VCaP (cell line): ENCODE data around the gene SCGB3A2.

Experiments
- H3K27ac ChIP-seq: fragments of 450-650 bp; 2 replicates; pipeline ENCODE4 v1.5.1; 2017
- TF ChIP-seq, protein P1 (sequence below): fragments of 450-650 bp; conservative IDR thresholded peaks from 2 replicates; pipeline ENCODE4 v1.5.1; 2017; ENCODE audit warnings: mild to moderate bottlenecking, moderate library complexity

Gene SCGB3A2

DNA sequence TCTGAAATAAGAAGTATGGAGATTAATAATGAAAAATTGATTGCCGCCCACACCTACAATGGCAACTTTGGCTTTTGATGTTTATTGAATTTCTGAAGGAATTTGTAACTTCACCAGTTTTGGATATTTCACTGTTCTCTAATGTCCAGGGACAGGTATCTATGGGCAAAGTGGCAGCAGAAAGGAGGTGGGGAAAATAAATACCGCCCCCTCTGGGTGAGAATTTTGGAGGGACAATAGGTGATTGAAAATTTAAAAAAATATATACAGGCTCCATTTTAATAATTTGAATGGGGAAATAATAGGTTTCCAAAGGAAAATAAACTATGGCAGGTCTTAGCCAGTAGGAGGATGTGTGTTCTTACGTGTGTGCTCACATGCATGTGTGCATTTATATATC is 1.3 kb downstream of the SCGB3A2 start:
- TF ChIP-seq, protein P1, sequence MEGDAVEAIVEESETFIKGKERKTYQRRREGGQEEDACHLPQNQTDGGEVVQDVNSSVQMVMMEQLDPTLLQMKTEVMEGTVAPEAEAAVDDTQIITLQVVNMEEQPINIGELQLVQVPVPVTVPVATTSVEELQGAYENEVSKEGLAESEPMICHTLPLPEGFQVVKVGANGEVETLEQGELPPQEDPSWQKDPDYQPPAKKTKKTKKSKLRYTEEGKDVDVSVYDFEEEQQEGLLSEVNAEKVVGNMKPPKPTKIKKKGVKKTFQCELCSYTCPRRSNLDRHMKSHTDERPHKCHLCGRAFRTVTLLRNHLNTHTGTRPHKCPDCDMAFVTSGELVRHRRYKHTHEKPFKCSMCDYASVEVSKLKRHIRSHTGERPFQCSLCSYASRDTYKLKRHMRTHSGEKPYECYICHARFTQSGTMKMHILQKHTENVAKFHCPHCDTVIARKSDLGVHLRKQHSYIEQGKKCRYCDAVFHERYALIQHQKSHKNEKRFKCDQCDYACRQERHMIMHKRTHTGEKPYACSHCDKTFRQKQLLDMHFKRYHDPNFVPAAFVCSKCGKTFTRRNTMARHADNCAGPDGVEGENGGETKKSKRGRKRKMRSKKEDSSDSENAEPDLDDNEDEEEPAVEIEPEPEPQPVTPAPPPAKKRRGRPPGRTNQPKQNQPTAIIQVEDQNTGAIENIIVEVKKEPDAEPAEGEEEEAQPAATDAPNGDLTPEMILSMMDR: no peak
- no peak overlapping the region for H3K27ac ChIP-seq

DNA sequence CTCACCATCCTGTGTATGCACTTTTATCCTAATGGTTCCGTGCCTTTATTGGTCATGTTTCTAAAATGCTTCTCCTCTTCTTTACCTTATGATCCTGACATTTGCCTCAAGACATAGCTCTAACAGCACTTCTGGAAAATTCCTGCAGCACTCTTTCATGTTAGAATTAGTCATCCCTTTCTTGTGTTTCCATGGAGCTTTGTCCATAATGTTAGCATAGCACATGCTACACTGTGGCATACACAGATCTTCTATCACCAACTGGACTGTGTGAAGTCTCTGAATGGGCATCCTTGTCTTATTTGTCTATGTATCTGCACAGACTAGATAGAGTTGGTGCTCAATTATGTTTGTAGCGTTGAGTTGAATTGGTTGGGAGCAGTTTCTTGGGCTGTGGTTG is 2.0 kb downstream of the SCGB3A2 start:
- TF ChIP-seq, protein P1: no peak
- H3K27ac ChIP-seq: no peak overlapping the region

DNA sequence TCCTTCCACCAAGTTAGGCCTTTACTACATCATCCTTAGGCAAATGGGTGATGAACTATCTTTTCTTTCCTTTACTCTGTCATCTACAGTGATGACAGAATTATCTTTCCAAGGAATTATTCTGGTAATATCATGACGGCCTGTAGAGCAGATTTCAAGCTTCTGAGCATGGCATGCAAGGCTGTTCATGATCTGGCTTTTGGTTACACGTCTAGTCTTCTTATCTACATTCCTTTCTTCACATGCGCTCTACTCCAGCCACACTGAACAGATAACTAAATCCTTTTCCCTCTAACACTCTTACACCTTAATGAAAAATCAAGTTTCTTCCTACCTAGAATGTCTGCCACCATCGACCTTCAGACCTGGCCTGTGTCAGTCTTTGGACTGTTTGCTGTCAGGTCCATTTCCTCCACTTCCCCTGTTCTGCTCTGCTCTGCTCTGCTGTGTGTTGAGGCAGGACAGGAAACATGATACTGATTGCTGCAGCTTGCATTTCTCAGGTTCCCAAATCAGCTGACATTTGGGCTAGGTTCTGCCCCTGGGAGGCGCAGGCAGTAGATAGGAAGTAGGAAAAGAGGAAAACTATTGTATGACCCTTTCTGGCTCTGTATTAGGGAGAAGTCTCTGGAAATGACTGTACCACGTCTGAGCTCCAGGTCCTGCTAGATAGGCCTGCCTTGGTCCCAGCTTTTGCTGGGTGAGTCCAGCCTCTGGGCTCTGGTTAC is 4.2 kb downstream of the SCGB3A2 start:
- TF ChIP-seq, protein P1: no peak
- H3K27ac ChIP-seq: no peak overlapping the region

DNA sequence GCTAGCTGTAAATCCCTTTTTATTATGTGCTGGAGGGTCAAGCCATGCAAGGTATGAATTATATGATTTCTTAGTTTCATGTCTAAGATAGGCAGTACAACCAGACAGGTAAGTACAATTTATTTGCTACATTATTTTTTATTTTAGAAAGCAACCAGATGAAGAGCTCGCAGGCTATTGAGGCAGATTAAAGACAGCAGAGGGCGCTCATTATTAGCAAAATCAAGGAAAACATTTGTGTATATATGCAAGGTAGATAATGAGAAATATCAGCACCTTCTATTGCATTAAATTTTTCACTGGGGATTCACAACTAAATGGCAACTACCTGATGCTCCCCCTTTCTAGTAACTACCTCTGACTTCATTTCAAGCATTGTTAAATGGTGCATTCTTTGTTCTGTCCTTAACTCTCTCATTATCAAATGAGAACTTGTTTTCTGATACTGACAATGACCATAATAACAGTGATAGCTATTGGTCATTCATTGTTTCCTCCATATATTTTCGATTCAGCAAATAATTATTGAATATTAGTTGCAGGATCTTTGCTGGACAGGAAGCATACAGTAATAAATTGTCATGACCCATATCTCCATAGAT is 8.6 kb downstream of the SCGB3A2 start:
- no peak overlapping the region for H3K27ac ChIP-seq
- TF ChIP-seq, protein P1: peak; percentile 74

DNA sequence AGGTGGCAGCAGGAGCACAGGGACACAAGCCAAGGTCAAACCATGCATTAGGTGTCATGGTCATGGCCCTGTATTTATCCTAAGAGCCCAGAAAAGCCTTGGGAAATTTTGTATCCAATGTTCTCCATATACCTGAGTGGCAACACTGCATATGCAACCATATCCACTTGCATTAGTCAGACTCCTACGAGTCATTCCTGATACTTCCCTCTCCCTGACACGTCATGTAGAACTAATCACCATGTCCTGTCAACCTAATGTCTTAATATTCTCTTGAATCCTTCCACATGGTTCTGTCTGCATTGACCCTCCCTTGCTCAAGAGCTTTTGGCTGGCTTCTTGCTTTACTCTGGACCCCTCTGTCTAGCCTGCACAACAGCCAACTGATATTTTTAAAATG is 9.4 kb downstream of the SCGB3A2 start:
- no peak overlapping the region for H3K27ac ChIP-seq
- TF ChIP-seq, protein P1: no peak

DNA sequence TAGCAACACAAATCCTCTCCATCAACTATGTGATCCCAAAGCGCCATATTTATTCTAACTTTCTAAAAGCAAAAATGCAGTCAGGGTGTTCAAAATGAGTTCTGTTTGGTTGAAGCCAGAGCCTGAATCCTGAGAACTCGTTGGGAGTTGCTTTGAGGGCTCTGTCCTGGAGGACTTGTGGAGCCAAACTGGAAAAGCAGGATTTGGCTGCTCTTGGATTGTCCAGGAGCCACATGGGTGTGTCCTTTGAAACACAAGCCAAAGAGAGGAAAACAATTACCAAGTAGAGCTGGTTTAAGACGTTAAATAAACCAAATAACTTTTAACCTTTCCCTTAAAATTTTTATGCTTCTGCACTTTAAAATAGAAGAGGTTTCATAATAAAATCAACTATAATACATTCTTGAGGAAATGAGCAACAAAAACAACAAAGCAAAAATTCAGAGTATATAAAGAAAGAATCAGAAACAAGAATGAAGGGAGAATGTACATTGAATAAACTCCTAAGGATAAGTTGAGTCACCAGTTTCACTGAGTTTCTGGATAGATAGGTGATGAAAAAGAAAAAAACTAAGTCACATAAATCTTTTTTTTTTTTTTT is 14.3 kb downstream of the SCGB3A2 start:
- peak overlapping the region; percentile 55 for H3K27ac ChIP-seq
- TF ChIP-seq, protein P1: no peak

DNA sequence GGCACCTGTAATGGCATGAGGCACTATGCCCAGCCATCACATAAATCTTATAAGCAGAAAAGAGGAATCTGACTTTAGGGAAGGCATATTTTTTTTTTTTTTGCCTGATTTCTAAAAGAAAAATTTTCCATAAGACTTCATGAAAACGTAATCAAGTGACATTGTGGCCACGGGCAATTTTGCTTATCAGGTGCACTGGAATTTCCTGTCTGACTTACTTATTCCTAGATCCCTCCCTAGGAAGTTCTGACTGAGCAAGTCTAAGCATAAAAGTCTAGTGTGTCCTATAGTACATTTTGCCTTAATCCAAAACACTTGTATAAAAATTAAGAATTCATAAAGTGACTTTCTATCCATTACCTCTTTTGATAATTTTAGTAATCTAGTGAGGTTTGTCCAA is 15.3 kb downstream of the SCGB3A2 start:
- TF ChIP-seq, protein P1: no peak
- H3K27ac ChIP-seq: peak overlapping the region; percentile 55; the same call in 1 of the 2 replicates
